ENCODE measurements around the gene CEACAM20. TPM values are rescaled to one million over a fixed set of nuclear protein-coding genes. Genes with fewer than 3 reads are reported as not detected.
"Not testable (repeated sequence)": the region's sequence is repeated elsewhere in the genome, so short reads cannot be mapped to it uniquely, and the experiment has no call there.

CEACAM20 gene
- not detected in 2 replicates for total RNA-seq

- no peak for DNase-seq (ENCODE audit: low read depth, low spot score)
Observed at GRCh38 chr19:44529536-44529935, at the start of gene CEACAM20. Gene CEACAM20 (minus strand): TSS chr19:44529675. CDS start chr19:44529509, 166 bp downstream.

GRCh38 chr19:44577566-44577874 is 48.0 kb upstream of the CEACAM20 start:
- DNase-seq (ENCODE audit: low read depth, low spot score), result no peak

- no peak for DNase-seq (ENCODE audit: low read depth, low spot score)
Observed at GRCh38 chr19:44576843-44577565, 47.5 kb upstream of the CEACAM20 start.

GRCh38 chr19:44575116-44575700 is 45.7 kb upstream of the CEACAM20 start:
- DNase-seq (ENCODE audit: low read depth, low spot score), result no peak

GRCh38 chr19:44574186-44574950 is 44.9 kb upstream of the CEACAM20 start:
- no peak for DNase-seq (ENCODE audit: low read depth, low spot score)

- no peak for DNase-seq (ENCODE audit: low read depth, low spot score)
Observed at GRCh38 chr19:44573627-44574026, 44.2 kb upstream of the CEACAM20 start.

- DNase-seq (ENCODE audit: low read depth, low spot score), result no peak
Observed at GRCh38 chr19:44573183-44573582, 43.7 kb upstream of the CEACAM20 start.

GRCh38 chr19:44572581-44572900 is 43.1 kb upstream of the CEACAM20 start:
- no peak for DNase-seq (ENCODE audit: low read depth, low spot score)

GRCh38 chr19:44571830-44572580 is 42.5 kb upstream of the CEACAM20 start:
- DNase-seq (ENCODE audit: low read depth, low spot score), result no peak

GRCh38 chr19:44570984-44571684 is 41.7 kb upstream of the CEACAM20 start:
- DNase-seq (ENCODE audit: low read depth, low spot score), result peak; percentile 49

GRCh38 chr19:44570603-44570983 is 41.1 kb upstream of the CEACAM20 start:
- DNase-seq (ENCODE audit: low read depth, low spot score), result no peak

- no peak for DNase-seq (ENCODE audit: low read depth, low spot score)
Observed at GRCh38 chr19:44567745-44568144, 38.3 kb upstream of the CEACAM20 start.

- DNase-seq (ENCODE audit: low read depth, low spot score), result no peak
Observed at GRCh38 chr19:44566984-44567383, 37.5 kb upstream of the CEACAM20 start.

- not testable (repeated sequence) for DNase-seq (ENCODE audit: low read depth, low spot score)
Observed at GRCh38 chr19:44563086-44563655, 33.7 kb upstream of the CEACAM20 start.

GRCh38 chr19:44557933-44558332 is 28.5 kb upstream of the CEACAM20 start:
- no peak for DNase-seq (ENCODE audit: low read depth, low spot score)

- DNase-seq (ENCODE audit: low read depth, low spot score), result no peak
Observed at GRCh38 chr19:44554641-44555246, 25.3 kb upstream of the CEACAM20 start.

GRCh38 chr19:44553478-44554171 is 24.1 kb upstream of the CEACAM20 start:
- DNase-seq (ENCODE audit: low read depth, low spot score), result no peak

GRCh38 chr19:44552324-44552723 is 22.8 kb upstream of the CEACAM20 start:
- DNase-seq (ENCODE audit: low read depth, low spot score), result no peak

GRCh38 chr19:44551850-44552249 is 22.4 kb upstream of the CEACAM20 start:
- DNase-seq (ENCODE audit: low read depth, low spot score), result no peak

GRCh38 chr19:44550976-44551375 is 21.5 kb upstream of the CEACAM20 start:
- not testable (repeated sequence) for DNase-seq (ENCODE audit: low read depth, low spot score)

Data from pulmonary artery endothelial cell (primary cell).